SK-N-SH (cell line): Measurements from ENCODE around the gene VEGFA.

Experiments
- CTCF ChIP-seq: fragments of 200-600 bp; sonication (generic); IDR thresholded peaks from 2 replicates; pipeline ENCODE4 v1.6.1; 2017; ENCODE audit warnings: antibody characterized with exemption, mild to moderate bottlenecking, moderate library complexity
- EP300 ChIP-seq, 2 experiments: IDR thresholded peaks; 2 replicates each; pipeline versions ENCODE4 v1.4.0 to v1.6.1; 2012; ENCODE audit warnings: borderline replicate concordance in 1 of 2, low read depth in 1 of 2, low read length in 1 of 2
- FOSL2 ChIP-seq: IDR thresholded peaks from 2 replicates; pipeline ENCODE4 v1.4.0; 2012; ENCODE audit warnings: low read depth, mild to moderate bottlenecking, moderate library complexity, borderline replicate concordance
- PBX3 ChIP-seq: IDR thresholded peaks from 2 replicates; pipeline ENCODE4; 2012
- REST ChIP-seq: IDR thresholded peaks from 2 replicates; pipeline ENCODE4 v1.6.1; 2012; ENCODE audit warnings: mild to moderate bottlenecking, low read depth, low read length, moderate library complexity

- TF ChIP-seq PBX3, result no peak
- no peak for TF ChIP-seq FOSL2
- no peak for TF ChIP-seq CTCF
- no peak for TF ChIP-seq EP300 (IDR thresholded peaks at IDR 0.05; ENCODE audit: borderline replicate concordance in 1 of 2, low read depth in 1 of 2, low read length in 1 of 2)
- TF ChIP-seq REST, result no peak
Measured at GRCh38 chr6:43735642-43736199, 34.3 kb upstream of the VEGFA start.
